Neutrophil (primary cell): ENCODE data around the gene EHBP1.

Experiments used
- H3K27ac ChIP-seq: fragments of 200-600 bp; sonication (generic); 2 replicates; pipeline ENCODE4 v1.5.1; 2016; ENCODE audit warnings: mild to moderate bottlenecking, moderate library complexity
- H3K27me3 ChIP-seq: fragments of 200-600 bp; sonication (generic); 2 replicates; pipeline ENCODE4 v1.6.0; 2016; ENCODE audit warnings: mild to moderate bottlenecking
- H3K36me3 ChIP-seq: fragments of 200-600 bp; sonication (generic); 2 replicates; pipeline ENCODE4 v1.5.1; 2017
- H3K4me1 ChIP-seq, 2 experiments: fragments of 200-600 bp in 1 of 2; sonication (generic) in 1 of 2; 1 replicate in 1 of 2; 2 replicates in 1 of 2; pipeline versions ENCODE4 v1.5.1 to v1.6.1; 2013 to 2016; ENCODE audit warnings: low read depth in 1 of 2, low read length in 1 of 2, mild to moderate bottlenecking in 1 of 2, moderate library complexity in 1 of 2; ENCODE audit not compliant: control insufficient read depth in 1 of 2, insufficient read depth in 1 of 2
- H3K4me3 ChIP-seq, 2 experiments: fragments of 200-600 bp in 1 of 2; sonication (generic) in 1 of 2; 1 replicate in 1 of 2; 2 replicates in 1 of 2; pipeline ENCODE4 v1.5.1; 2013 to 2016; ENCODE audit warnings: low read depth in 1 of 2, low read length in 1 of 2, mild to moderate bottlenecking in 1 of 2, moderate library complexity in 1 of 2
- H3K9me3 ChIP-seq: fragments of 200-600 bp; sonication (generic); 2 replicates; pipeline ENCODE4 v1.5.1; 2016
- TF ChIP-seq, protein P1 (sequence below): fragments of 200-600 bp; sonication (generic); IDR thresholded peaks from 2 replicates; pipeline ENCODE4 v1.5.1; 2016; ENCODE audit warnings: antibody characterized with exemption

The EHBP1 gene

DNA sequence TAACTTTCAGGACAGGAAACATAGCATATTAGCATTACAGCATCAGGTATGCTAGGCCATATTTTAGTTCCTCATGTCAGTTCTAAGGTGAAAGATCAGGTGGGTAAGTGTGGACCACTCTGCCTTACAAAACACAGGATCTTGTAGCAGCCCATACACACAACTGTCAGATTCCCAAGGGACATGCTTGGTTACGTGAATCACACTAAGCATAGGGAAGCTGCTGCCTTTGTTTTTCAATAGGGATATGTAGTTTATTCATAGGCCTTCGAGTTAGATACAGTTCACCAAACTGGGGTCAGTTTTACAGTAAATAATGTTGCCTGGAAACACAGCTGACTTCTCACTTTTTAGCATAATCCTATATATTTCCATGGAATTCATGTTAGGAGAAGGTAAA lies 229.0 kb downstream of the EHBP1 start:
- Histone ChIP-seq H3K27ac (no peak overlapping the region), H3K4me1 (no peaks in the 10 kb centered on the region), H3K9me3 (no peaks in the 10 kb centered on the region), H3K27me3 (no peaks in the 10 kb centered on the region), H3K4me3 (no peak overlapping the region), H3K36me3 (no peaks in the 10 kb centered on the region)
- TF ChIP-seq, protein P1, sequence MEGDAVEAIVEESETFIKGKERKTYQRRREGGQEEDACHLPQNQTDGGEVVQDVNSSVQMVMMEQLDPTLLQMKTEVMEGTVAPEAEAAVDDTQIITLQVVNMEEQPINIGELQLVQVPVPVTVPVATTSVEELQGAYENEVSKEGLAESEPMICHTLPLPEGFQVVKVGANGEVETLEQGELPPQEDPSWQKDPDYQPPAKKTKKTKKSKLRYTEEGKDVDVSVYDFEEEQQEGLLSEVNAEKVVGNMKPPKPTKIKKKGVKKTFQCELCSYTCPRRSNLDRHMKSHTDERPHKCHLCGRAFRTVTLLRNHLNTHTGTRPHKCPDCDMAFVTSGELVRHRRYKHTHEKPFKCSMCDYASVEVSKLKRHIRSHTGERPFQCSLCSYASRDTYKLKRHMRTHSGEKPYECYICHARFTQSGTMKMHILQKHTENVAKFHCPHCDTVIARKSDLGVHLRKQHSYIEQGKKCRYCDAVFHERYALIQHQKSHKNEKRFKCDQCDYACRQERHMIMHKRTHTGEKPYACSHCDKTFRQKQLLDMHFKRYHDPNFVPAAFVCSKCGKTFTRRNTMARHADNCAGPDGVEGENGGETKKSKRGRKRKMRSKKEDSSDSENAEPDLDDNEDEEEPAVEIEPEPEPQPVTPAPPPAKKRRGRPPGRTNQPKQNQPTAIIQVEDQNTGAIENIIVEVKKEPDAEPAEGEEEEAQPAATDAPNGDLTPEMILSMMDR: no peak

DNA sequence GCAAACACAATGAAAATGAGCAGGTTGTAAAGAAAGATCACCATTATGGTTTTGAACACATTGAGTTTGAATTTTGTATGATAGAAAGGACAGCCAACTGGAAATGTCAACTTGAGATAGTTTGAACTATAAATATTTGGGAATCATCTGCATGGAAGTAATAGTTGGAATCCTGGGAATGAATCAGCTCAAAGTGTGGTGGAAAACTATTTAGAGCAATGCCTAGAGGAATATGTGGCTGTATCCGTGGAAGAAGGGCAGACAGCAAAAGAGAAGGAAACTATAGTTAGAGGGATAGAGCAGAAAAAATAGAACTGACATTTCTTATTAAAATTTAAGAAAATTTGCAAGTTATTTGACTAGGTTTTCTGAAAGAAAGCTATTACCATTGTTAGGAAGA lies 232.6 kb downstream of the EHBP1 start:
- H3K9me3 ChIP-seq: no peaks in the 10 kb centered on the region
- H3K4me3 ChIP-seq: no peak overlapping the region
- H3K27me3 ChIP-seq: no peaks in the 10 kb centered on the region
- H3K27ac ChIP-seq: no peak overlapping the region
- H3K36me3 ChIP-seq: no peaks in the 10 kb centered on the region
- TF ChIP-seq, protein P1: no peak
- no peaks in the 10 kb centered on the region for H3K4me1 ChIP-seq

DNA sequence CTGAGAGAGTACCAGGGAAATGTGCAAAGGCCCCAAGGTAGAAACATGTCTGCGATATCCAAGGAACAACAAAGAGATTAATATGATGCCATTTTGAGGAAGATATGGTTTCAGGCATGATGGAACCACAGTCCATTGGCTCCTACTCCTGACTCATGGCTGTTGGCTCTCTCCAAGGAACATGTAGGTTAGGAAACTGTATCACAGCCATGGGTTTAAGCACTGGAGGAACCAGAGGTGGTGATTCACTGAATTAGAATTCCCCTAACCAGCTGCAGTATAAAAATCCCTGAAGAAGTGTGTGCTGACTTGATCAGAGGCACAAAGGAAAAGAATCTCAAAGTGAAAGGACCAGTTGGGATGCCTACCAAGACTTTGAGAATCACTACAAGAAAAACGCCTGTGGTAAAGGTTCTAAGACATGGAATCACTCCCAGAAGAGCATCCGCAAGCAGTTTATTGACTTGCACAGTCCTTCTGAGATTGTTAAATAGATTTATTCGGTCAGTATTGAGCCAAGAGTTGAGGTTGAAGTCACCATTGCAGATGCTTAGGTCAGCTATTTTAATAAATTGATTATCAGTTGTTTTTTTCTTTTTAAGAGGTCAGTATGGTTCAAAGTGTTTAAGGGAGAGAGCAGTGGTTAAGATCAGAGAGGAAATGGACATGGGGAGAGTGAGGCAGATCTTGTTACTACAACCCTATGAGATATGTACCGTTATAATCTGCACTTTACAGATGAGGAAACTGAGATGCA lies 234.4 kb downstream of the EHBP1 start:
- H3K27ac ChIP-seq: no peak overlapping the region
- H3K9me3 ChIP-seq: no peaks in the 10 kb centered on the region
- H3K4me3 ChIP-seq: no peak overlapping the region
- H3K27me3 ChIP-seq: no peaks in the 10 kb centered on the region
- H3K36me3 ChIP-seq: no peaks in the 10 kb centered on the region
- H3K4me1 ChIP-seq: no peaks in the 10 kb centered on the region
- TF ChIP-seq, protein P1: no peak

DNA sequence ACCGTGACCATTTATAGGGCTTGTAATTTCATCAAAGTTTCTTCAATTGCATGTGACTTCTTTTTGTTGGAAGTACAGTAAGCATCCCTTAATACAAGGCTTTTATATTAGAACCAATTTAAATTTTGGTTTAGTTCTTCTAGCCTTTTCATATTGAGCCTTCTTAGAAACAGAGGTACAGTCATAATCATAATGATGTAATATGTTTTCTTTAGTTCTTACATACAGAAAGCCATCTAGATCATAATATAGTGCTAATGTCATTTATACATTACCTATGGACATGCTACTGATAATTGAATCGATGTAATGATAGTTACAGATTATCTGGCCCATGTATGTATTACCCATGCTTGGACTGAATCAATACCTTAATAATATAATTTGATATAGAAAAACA lies 235.2 kb downstream of the EHBP1 start:
- TF ChIP-seq, protein P1: no peak
- Histone ChIP-seq H3K4me3 (no peak overlapping the region), H3K27ac (no peak overlapping the region), H3K4me1 (no peaks in the 10 kb centered on the region), H3K9me3 (no peaks in the 10 kb centered on the region), H3K36me3 (no peaks in the 10 kb centered on the region), H3K27me3 (no peaks in the 10 kb centered on the region)

GRCh38 chr2:62941413-62941812 lies 235.9 kb downstream of the EHBP1 start:
- Histone ChIP-seq H3K9me3 (no peaks in the 10 kb centered on the region), H3K27me3 (no peaks in the 10 kb centered on the region), H3K36me3 (no peaks in the 10 kb centered on the region), H3K4me1 (no peaks in the 10 kb centered on the region), H3K4me3 (no peak overlapping the region), H3K27ac (no peak overlapping the region)
- TF ChIP-seq, protein P1: no peak
